Bronchial smooth muscle cell (primary cell): ENCODE results near the gene SCGB3A2. TPM values are rescaled to one million over a fixed set of nuclear protein-coding genes. Genes with fewer than 3 reads are reported as not detected.

Source experiments
- total RNA-seq: library from RNA; depleted of rRNA; stranded (reverse); fragments of >200 nt; gene quantifications from 2 replicates; pipeline ENCODE4 v1.2.1, GENCODE V29; 2014

Gene SCGB3A2, protein sequence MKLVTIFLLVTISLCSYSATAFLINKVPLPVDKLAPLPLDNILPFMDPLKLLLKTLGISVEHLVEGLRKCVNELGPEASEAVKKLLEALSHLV
- not detected in 2 replicates for total RNA-seq

DNA sequence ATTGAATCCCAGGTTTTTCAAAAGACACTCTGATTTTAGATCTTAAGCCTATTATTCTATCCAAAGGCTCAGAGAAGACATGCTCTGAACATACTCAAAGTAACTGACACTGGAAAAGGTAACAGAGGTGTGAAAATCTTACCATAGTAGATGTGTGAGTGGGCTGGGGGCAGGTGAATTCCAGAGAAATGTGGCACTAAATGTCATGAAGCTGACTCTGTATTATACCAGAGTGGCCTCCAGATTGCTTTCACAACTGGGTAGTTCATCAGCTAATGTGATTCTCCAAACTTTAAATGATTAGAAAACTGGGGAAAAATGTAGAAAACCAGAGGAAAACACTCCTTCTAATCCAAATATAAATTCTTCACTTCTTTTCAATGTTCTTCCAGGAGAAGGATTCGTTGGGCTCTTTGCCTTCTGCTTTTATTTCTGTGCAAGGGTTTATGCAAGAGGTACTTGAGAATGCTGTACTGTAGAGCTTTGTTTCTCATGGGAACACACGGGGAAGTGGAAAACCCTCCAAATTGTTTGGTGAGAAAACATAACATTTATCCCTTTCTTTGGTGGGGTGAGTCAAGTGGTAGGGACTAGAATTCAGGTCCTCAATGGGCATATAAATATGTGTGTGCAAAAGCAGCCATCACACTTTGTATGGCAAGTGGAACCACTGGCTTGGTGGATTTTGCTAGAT, at the start of gene SCGB3A2:
Gene SCGB3A2, plus strand, starts transcription at position 646 of the 694 bp plus-strand sequence. CDS start 93 bp downstream, outside the sequence.

DNA sequence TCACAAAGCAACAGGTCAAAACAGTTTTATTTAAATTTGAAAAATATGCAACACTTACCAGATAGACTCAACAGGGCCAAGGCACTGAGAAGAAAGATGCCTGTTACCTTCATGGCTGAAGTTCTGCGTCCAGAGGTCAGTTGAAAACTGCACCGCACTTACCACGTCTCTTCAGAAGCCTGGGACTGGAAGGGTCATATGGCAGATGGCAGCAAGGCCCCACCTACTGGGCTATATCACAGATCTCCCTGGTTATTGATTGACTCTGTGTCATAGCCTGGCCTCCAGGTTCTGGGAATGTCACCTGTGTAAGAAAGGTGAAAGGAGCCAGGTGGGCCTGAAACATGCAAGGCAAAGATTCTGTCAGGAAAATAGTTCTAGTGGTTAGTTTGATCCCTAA, 47.0 kb upstream of the SCGB3A2 start, which contains the start of gene SPINK1:
Gene SPINK1, minus strand, starts transcription at position 207 of the 400 bp plus-strand sequence. Its CDS starts 94 bp downstream, at position 113.

GRCh38 chr5:147906326-147907095, 28.0 kb downstream of the SCGB3A2 start, which contains the start of gene C5orf46:
C5orf46 (minus strand) TSS chr5:147906538; CDS start chr5:147906501, 37 bp downstream.

Other genes with a start within 250 kb of the SCGB3A2 start
- gene JAKMIP2, start 96.0 kb upstream of the SCGB3A2 start, total RNA-seq: 0.94 and 1.3 TPM in 2 replicates
- not detected in 2 replicates for gene SPINK1, start 47.0 kb upstream of the SCGB3A2 start, total RNA-seq
- gene C5orf46, start 27.8 kb downstream of the SCGB3A2 start, total RNA-seq: 0.95 TPM in 1 of 2 replicates, not detected in the other
- gene SPINK5, start 185.3 kb downstream of the SCGB3A2 start, total RNA-seq: under 0.01 and 0.09 TPM in 2 replicates